WERI-Rb-1 (cell line): Measurements from ENCODE around the gene TUT4.

Experiments used
- DNase-seq: peaks from one replicate; pipeline ENCODE4 v3.0.0-alpha.2; 2020
- H3K27ac ChIP-seq: fragments of 250-450 bp; sonication (Bioruptor Pico); 2 replicates; pipeline ENCODE4 v1.5.1; 2020; ENCODE audit warnings: mild to moderate bottlenecking, moderate library complexity
- H3K27me3 ChIP-seq: fragments of 250-450 bp; sonication (Bioruptor Pico); 2 replicates; pipeline ENCODE4 v1.5.1; 2021; ENCODE audit warnings: mild to moderate bottlenecking, low read depth, moderate library complexity; ENCODE audit not compliant: insufficient read depth, severe bottlenecking
- H3K36me3 ChIP-seq: fragments of 250-450 bp; sonication (Bioruptor Pico); 2 replicates; pipeline ENCODE4 v1.5.1; 2020; ENCODE audit warnings: mild to moderate bottlenecking, moderate library complexity
- H3K4me3 ChIP-seq: 2 replicates; pipeline ENCODE4 v1.5.1; 2011; ENCODE audit warnings: low read depth, mild to moderate bottlenecking, control low read depth, low read length
- H3K9me3 ChIP-seq: fragments of 250-450 bp; sonication (Bioruptor Pico); 2 replicates; pipeline ENCODE4 v1.5.1; 2021; ENCODE audit warnings: mild to moderate bottlenecking, moderate library complexity; ENCODE audit not compliant: severe bottlenecking
- CTCF ChIP-seq: IDR thresholded peaks from 2 replicates; pipeline ENCODE4 v1.5.1; 2011; ENCODE audit warnings: low read depth, mild to moderate bottlenecking, control low read depth, inconsistent platforms, low read length

Gene TUT4

GRCh38 chr1:52598729-52599128, 45.8 kb upstream of the TUT4 start:
- no peak for DNase-seq
- no peak for TF ChIP-seq CTCF
- no peaks in the 10 kb centered on the region for H3K9me3 ChIP-seq
- no peak overlapping the region for H3K4me3 ChIP-seq
- H3K27me3 ChIP-seq = no peaks in the 10 kb centered on the region
- no peak overlapping the region for H3K27ac ChIP-seq
- H3K36me3 ChIP-seq = no peaks in the 10 kb centered on the region

- no peaks in the 10 kb centered on the region for H3K36me3 ChIP-seq
- no peak overlapping the region for H3K4me3 ChIP-seq
- no peak for DNase-seq
- no peaks in the 10 kb centered on the region for H3K27me3 ChIP-seq
- no peaks in the 10 kb centered on the region for H3K9me3 ChIP-seq
- no peak overlapping the region for H3K27ac ChIP-seq
- TF ChIP-seq CTCF = no peak
These were observed 45.0 kb upstream of the TUT4 start for GRCh38 chr1:52597912-52598311.

GRCh38 chr1:52595061-52595460, 42.2 kb upstream of the TUT4 start:
- Histone ChIP-seq H3K36me3 (no peaks in the 10 kb centered on the region), H3K27me3 (no peaks in the 10 kb centered on the region), H3K4me3 (no peak overlapping the region), H3K27ac (no peak overlapping the region), H3K9me3 (no peaks in the 10 kb centered on the region)
- peak; percentile 13 for DNase-seq
- TF ChIP-seq CTCF = no peak

GRCh38 chr1:52593495-52593894, 40.6 kb upstream of the TUT4 start:
- H3K36me3 ChIP-seq = no peaks in the 10 kb centered on the region
- TF ChIP-seq CTCF = no peak
- no peak for DNase-seq
- H3K4me3 ChIP-seq = no peak overlapping the region
- H3K9me3 ChIP-seq = no peaks in the 10 kb centered on the region
- H3K27me3 ChIP-seq = no peaks in the 10 kb centered on the region
- no peak overlapping the region for H3K27ac ChIP-seq

- no peak overlapping the region for H3K27ac ChIP-seq
- no peak for TF ChIP-seq CTCF
- H3K9me3 ChIP-seq = no peaks in the 10 kb centered on the region
- H3K4me3 ChIP-seq = no peak overlapping the region
- no peaks in the 10 kb centered on the region for H3K27me3 ChIP-seq
- no peaks in the 10 kb centered on the region for H3K36me3 ChIP-seq
- no peak for DNase-seq
These were observed 39.9 kb upstream of the TUT4 start for GRCh38 chr1:52592637-52593323.

GRCh38 chr1:52590266-52590665, 37.4 kb upstream of the TUT4 start:
- no peak overlapping the region for H3K4me3 ChIP-seq
- no peak overlapping the region for H3K27ac ChIP-seq
- H3K9me3 ChIP-seq = no peaks in the 10 kb centered on the region
- TF ChIP-seq CTCF = no peak
- no peaks in the 10 kb centered on the region for H3K36me3 ChIP-seq
- no peaks in the 10 kb centered on the region for H3K27me3 ChIP-seq
- DNase-seq = no peak
